Middle frontal gyrus (tissue), 1 donor: ENCODE results near the gene WDFY4.

ENCODE experiments used
- DNase-seq: peaks from one replicate; pipeline ENCODE4 v3.0.0-alpha.2; 2015; ENCODE audit warnings: low spot score; ENCODE audit errors: extremely low spot score

WDFY4 gene

GRCh38 chr10:48656241-48656913 lies 28.3 kb upstream of the WDFY4 start:
- DNase-seq = peak; percentile 77

GRCh38 chr10:48656914-48657305 lies 27.8 kb upstream of the WDFY4 start:
- no peak for DNase-seq

- DNase-seq = no peak
These were observed 27.3 kb upstream of the WDFY4 start for GRCh38 chr10:48657416-48657815.

- DNase-seq = peak; percentile 71
These were observed 26.3 kb upstream of the WDFY4 start for GRCh38 chr10:48658243-48658974.

GRCh38 chr10:48658975-48659269 lies 25.8 kb upstream of the WDFY4 start:
- no peak for DNase-seq

- DNase-seq = no peak
These were observed 24.9 kb upstream of the WDFY4 start for GRCh38 chr10:48659790-48660189.

GRCh38 chr10:48661441-48661840 lies 23.2 kb upstream of the WDFY4 start:
- no peak for DNase-seq

GRCh38 chr10:48667960-48668590 lies 16.6 kb upstream of the WDFY4 start:
- no peak for DNase-seq

GRCh38 chr10:48670978-48671913 lies 13.4 kb upstream of the WDFY4 start:
- no peak for DNase-seq

- DNase-seq = no peak
These were observed 12.6 kb upstream of the WDFY4 start for GRCh38 chr10:48671914-48672595.

GRCh38 chr10:48672596-48673265 lies 11.9 kb upstream of the WDFY4 start:
- no peak for DNase-seq

GRCh38 chr10:48677625-48678024 lies 7.0 kb upstream of the WDFY4 start:
- DNase-seq = no peak

GRCh38 chr10:48678041-48678440 lies 6.6 kb upstream of the WDFY4 start:
- DNase-seq = no peak

GRCh38 chr10:48681740-48682139 lies 2.9 kb upstream of the WDFY4 start:
- no peak for DNase-seq

GRCh38 chr10:48682265-48682664 lies 2.4 kb upstream of the WDFY4 start:
- DNase-seq = no peak

GRCh38 chr10:48683424-48683823 lies 1.2 kb upstream of the WDFY4 start:
- no peak for DNase-seq

GRCh38 chr10:48683868-48684267 lies 805 bp upstream of the WDFY4 start:
- DNase-seq = no peak

- no peak for DNase-seq
These were observed 246 bp upstream of the WDFY4 start for GRCh38 chr10:48684463-48684791.

GRCh38 chr10:48685731-48686130 lies 1.1 kb downstream of the WDFY4 start:
- no peak for DNase-seq

- no peak for DNase-seq
These were observed 6.4 kb downstream of the WDFY4 start for GRCh38 chr10:48690791-48691660.
